NCI-H1694 treated with DMSO at 0.1 percent for 48 hours (cell line): Measurements from ENCODE around the gene RTN4RL2.

Experiments used
- DNase-seq: peaks from one replicate; lab custom pipeline; 2025; lab: John Stamatoyannopoulos, UW

RTN4RL2 gene

DNA sequence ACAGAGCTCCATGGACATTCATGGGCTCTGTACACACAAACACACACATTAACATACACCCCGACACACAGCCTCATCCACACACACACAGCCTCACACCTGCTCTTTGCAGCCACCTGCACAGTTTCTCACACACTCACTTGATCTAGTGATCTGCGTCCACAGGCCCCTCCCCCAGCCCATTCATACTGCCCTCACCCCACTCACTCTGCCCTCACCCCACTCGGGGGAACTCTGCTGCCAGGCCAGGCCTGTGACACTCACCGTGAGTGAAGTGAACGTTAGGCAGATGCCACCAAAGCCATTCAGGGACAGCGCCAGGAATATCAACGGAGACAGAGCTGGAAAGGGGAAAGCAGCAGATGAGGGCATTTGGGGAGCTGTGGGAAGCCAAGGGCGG, 40.2 kb downstream of the RTN4RL2 start:
- DNase-seq, result no peak

DNA sequence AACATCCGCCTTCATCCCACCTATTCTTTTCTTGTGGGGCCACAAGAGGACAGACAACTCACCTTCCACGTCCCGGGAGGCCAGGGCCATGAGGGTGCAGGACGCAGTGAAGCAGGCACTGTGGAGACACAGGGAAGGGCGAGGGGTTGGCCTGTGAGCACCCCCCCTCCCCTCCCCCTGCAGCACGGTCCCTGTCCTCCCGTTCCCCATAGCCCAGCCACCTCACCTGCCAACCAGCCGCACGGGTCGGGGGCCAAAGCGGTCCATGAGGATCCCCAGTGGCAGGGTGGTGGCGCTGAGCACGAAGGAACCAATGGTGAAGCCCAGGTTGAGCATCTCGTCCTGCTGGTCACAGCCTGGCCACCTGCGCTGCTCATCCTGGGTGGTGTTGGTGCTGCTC, 40.6 kb downstream of the RTN4RL2 start:
- no peak for DNase-seq

DNA sequence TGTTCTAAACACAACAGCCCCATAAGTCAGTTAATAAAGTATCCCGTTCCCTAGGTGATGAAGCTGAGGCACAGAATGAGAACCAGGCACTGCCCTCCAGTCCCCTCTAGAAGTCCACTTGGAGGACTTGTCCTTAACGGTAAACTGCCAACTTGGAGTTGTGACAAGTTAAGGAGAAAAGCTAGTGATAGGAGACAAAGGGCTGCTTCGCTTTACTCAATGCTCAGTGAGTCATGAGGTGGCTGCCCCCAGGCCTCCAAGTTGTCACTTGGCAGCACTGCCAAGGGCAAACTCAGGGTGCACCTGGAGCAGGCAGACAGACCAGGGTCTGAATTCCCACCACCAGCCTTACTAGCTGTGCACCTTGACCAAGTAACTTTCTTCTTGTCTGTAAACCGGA, 41.6 kb downstream of the RTN4RL2 start:
- DNase-seq, result no peak

DNA sequence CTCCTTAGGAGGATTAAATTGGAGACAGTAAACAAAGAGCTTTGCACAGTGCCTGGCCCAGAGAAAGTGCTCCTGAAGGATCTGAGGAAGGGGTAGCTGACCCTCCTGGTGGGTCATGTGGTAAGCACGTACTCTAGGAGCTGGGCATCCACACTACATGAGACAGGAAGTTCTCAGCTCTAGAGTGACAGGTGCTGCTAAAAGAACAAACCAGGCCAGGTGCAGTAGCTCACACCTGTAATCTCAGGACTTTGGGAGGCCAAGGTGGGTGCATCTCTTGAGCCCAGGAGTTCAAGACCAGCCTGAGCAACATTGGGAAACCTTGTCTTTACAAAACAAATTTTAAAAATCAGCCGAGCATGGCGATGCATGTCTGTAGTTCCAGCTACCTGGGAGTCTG, 42.0 kb downstream of the RTN4RL2 start:
- no peak for DNase-seq

DNA sequence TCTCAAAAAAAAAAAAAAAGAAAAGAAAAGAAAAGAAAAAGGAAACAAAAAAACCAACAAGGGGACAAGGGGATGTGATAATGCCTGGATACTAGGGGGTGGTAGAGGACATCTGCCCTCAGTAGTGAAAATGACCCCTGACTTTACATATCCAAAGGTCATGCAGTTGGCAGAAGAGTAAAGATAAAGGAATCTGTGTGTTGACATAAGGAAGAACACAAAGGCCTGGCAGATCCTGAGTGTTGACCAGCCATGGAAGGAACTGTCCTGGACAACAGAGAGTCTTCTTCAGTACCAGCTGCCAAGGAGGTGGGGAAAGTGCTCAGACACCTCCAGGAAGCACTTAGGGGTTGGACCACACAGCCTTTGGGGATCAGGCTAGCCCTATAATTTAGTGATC, 42.5 kb downstream of the RTN4RL2 start:
- no peak for DNase-seq

DNA sequence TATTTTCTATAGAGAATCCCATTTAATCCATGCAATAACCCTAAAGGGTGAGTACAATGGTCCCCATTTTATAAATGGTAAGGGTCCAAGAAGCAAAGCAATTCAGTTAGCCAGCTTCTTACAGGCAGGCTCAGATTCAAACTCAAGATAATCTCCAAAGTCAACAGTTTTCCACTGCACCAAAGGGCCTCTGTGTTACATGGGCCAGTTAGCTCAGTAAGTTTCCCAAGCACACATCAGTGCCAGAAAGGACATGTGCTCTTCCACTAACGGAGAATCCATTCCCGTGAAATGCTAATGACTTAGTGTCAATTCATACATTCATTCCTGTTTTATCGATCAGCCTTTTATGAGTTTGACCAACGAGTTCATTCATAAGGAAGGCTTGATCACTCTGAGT, 44.2 kb downstream of the RTN4RL2 start:
- no peak for DNase-seq

DNA sequence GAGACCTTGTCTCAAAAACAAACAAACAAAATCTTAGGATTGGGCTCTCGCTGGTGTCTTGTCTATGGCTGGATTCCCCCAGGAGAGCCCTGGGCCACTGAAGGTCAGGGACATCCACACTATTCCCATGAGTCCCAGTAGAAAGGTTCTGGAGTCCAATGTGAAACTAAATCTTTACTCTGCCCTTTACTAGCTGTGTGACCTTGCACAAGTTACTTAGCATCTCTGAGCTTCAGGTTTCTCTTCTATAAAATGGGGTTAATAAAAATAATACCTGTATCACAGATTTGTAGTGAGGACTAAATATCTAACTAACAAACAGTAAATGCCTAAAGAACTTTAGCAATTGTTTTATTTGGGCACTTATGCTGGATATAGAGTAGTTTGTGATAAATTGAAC, 46.2 kb downstream of the RTN4RL2 start:
- DNase-seq, result no peak

DNA sequence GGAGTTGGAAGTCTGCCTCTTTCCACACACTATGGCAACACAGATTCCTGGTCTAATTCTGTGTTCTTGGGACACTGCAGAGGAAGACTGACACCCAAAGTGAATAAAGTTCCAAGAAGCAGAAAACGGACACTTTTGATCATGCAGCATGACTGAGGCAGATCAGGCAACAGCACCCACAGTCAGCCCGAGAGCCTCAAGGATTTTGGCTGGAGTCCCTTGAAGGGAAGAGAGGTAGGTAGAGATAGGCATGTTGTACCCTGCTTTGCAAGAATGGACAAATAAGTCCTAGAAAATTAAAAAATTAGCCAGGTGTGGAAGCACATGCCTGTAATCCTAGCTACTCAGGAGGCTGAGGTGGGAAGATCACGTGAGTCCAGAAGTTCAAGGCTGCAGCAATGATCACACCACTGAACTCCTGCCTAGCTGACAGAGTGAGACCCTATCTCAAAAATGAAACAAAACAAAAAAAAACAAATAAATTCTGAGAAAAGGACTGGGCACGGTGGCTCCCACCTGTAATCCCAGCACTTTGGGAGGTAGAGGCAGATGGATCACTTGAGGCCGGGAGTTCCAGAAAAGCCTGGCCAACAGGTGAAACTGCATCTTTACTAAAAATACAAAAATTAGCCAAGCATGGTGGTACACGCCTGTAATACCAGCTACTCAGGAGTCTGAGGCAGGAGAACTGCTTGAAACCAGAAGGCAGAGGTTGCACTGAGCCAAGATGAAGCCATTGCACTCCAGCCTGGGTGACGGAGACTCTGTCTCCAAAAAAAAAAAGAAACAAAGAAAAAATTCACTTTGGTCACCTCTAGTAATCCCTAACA, 48.2 kb downstream of the RTN4RL2 start:
- no peak for DNase-seq

DNA sequence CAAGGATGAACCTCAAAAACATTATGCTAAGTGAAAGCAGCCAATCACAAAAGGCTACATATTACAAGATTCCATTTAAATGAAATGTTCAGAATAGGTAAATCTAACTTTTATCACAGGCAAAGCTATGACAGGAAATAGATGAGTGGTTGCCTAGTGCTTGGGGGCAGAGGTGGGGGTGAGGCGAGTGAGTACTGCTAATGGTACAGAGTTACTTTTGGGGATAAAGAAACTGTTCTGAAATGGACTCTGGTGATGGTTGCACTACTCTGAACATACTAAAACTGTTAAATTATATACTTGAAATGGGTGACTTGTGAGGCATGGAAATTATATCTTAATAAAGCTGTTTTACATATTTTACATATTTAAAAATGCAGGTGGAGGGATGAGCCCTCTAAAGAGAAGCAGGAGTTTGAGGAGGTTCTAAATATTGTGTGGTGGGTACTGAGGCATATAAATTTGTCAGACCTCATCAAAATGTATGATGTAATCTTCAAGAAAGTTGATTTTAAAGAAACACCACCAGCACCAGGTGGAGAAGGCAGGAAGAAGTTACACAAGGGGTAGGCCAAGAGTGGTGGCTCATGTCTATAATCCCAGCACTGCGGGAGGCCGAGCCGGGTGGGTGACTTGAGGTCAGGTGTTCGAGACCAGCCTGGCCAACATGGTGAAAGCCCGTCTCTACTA, 51.6 kb downstream of the RTN4RL2 start:
- no peak for DNase-seq

DNA sequence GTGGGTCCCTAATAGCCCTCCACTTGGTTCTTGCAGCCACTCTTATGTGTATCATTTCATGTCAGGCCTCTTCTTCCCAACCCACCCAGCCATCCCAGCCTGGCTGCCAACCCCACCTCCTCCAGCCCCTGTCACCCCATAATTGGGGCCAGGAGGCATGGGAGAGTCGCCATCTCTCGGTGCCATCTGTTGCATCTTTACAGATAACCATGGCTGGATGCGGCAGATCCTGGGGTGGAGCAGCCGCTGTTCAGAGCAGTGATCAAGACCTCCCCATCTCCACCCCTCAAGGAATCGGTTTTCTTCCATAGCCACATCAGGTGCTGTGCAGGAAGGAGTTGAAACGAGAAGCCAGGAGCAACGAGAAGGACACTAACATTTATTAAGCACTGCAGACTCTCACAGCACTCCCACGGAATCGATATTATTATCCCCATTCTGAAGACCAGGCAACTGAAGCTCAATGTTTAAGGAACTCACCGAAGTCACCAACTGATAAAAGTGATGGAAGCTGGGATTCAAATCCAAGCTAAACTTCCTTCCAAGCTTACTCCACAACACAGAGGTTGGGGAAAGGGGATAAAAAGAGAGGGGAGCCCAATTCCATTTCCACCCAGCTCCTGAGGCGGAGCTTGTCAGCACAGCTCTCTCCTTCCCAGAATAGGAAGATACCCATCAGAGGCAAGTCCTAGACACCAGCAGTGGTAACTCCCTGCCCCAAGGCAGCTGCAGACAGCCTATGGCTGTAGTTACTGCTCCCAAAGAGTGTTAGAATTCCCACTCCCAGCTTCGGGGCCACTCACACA, 52.5 kb downstream of the RTN4RL2 start:
- DNase-seq, result no peak

DNA sequence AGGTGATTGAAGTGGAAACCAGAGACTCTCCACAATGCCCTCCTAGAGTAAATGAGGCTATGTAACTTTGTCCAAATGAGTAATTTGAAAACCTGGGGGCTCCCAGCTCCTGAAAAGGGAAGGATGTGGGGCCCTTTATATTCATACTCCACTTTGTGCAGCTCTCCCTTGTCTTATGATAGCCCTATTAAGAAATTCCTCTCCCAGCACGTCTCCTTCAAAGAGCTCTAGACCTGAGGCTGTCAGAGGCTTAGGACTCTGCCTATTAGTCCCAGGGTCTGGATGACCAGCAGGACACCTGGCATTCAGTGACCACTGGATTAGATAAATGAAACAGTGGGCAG, 53.1 kb downstream of the RTN4RL2 start:
- no peak for DNase-seq

DNA sequence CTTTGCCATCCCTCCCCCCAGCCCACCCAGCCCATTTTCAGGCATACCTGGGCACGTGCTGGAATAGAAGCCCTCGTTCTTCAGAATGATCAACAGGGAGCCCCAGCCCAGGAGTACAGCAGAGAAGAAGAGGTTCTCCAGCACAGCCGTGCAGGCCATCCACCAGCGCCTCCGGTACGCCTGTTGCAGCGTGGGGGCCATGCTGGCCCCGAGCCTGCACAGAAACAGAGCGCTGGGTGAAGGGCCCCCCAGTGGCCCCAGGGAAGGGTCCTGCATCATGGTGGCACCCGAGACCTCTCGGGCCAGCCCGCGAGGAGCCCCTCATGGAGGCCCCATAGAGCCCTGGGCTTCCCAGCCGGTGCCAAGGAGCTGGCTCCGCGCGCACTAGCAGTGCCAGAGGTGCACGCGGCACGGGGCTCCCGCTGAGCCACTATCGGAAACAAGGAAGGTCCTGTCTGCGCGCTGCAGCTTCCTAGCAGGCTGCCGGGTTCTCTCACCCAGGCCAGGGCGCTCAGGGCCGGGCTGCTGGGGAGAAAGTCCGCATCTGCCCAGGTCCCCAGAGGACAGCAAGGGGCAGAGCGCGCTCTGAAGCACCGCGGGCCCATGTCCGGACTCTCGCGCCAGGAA, 53.7 kb downstream of the RTN4RL2 start:
- no peak for DNase-seq

DNA sequence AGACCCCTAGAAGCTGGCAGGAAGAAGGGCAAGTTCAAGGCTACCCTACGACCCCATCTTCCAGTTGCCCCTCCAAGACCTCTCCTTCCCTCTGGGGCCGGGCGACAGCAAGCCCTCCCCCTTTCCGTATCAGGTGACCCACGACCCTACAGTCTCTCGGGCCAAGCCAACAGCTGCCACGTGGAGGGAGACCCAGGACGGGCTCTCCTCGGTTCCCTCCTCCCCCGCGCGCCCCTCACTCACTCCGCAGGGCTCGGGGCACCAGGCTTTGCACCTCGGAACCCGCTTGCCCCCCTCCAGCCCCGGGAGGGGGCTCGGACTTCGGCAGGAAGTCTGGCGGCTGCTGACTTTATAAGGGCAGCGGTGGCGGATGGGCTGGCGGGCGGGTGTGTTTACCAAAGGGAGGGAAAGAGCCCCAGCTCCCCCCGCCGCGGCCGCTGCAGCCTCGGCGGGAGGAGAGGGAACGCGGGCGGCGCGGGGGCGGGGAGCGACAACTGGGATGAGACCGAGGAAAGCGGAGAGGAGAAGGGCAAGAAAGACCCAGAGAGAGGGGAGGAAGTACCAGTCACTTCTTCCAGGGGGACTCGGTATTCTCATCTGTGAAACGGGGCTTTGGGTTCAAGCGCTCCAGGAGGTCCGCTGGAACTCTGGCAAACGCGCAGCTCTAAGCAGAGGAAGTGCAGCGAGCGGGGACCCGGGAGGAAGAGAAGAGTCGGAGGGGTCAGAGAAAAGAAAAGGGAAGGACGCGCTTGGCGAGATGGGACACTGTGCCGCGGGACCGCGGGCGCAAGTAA, 54.4 kb downstream of the RTN4RL2 start:
- DNase-seq, result no peak

DNA sequence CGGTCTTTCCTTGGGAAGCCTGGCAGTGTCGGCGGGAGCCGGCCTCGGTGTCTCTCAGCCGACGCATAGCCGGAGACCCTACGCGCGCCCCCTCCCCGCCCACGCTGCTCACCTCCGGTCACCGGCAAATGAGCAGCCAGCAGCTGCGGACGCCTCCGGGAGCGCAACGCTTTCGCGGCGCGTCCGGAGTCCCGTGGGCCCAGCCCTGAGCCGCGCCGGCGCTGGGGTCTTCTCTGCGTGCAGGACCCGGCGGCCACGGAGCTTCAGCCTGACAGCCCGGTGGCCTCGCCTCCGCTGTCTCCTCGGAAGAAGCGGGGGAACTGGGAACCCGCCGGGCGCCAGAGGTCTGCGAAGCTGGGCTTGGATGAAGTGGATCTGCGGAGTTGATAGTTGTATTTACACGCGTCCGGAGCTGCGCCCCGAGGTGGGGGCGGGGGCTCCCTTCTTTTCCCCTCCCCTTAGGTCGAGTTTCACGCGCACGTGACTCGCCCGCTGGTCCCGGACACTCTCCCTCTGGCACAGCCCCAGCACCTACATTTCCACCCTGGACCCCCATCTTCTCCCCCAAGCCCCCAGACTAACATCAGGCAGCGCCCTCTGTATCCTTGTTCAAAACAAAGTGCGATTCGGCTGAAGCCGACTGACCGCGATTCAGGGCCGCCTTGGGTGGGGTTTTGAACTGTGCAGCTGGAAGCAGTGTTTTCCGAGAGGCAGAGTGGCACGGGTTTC, 55.2 kb downstream of the RTN4RL2 start, which contains the start of gene SLC43A1:
Gene SLC43A1, minus strand, starts transcription at position 371 of the 729 bp plus-strand sequence. CDS start 1,591 bp downstream, outside the sequence.
- no peak for DNase-seq

DNA sequence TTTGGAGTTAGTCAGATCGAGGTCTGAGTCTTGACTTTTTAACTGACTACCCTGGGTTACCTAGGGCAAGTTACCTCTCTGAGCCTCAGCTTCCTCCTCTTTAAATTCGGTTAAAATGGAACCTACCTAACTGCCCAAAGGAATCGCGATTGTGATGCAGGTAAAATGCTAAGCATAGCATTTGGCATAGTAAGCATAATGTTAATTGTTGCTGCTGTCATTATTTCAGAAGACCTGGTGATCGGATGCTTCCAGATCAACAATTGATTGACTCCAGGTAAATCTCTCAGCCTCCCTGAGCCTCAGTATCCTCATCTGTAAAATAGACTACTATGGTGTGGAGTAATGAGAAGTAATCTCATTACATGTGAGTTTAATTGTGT, 55.7 kb downstream of the RTN4RL2 start:
- no peak for DNase-seq

DNA sequence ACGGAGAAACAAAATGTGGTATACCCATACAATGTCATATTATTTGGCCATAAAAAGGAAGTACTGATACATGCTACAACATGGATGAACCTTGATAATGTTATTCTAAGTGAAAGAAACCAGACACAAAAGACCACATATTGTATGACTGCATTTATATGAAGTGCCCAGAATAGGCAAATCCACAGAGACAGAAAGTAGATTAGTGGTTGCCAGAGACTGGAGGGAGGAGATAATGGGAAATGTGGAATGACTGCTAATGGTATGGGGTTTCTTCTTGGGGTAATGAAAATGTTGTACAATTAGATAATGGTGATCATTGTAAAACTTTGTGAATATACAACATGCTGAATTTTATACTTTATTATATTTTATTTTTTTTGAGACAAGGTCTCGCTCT, 60.8 kb downstream of the RTN4RL2 start:
- no peak for DNase-seq

DNA sequence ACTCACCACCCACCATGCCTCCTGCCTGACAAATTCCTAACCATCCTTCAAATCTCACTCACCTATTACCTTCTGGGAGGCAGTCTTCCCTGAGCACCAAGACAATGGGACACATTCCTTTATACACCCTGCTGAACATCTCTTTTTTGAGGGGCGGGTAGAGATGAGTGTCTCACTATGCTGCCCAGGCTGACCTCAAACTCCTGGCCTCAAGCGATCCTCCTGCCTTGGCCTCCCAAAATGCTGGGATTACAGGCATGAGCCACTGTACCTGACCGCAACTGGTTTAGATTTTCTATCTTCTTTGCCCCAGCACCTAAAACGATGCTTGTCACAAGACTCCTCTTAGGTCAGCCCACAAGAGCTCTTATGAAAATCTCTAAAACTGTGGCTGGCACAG, 63.1 kb downstream of the RTN4RL2 start:
- no peak for DNase-seq
